H9 (cell line): ENCODE measurements around the gene KCNN3. TPM values are rescaled to one million over a fixed set of nuclear protein-coding genes. Genes with fewer than 3 reads are reported as not detected.
A peak's percentile ranks its signal among the peaks of the same experiment; 100 is the strongest.

Source experiments
- DNase-seq: peaks from one replicate; pipeline ENCODE4 v3.0.0-alpha.2; 2017
- H2AFZ ChIP-seq: one replicate; pipeline ENCODE4 v1.6.1; 2013; ENCODE audit warnings: mild to moderate bottlenecking, low read length, control low read depth, moderate library complexity
- H2AK5ac ChIP-seq: 2 replicates; pipeline ENCODE4 v1.6.1; 2013; ENCODE audit warnings: low read length, control low read depth, mixed read lengths; ENCODE audit not compliant: insufficient read length
- H2BK120ac ChIP-seq: one replicate; pipeline ENCODE4 v1.6.1; 2013; ENCODE audit warnings: low read depth, mild to moderate bottlenecking, low read length, control low read depth, inconsistent platforms; ENCODE audit not compliant: poor library complexity, severe bottlenecking
- H2BK12ac ChIP-seq: 2 replicates; pipeline ENCODE4 v1.6.1; 2013; ENCODE audit warnings: low read length, control low read depth, mixed read lengths, low read depth; ENCODE audit not compliant: insufficient read length
- H2BK15ac ChIP-seq: 2 replicates; pipeline ENCODE4 v1.6.1; 2013; ENCODE audit warnings: low read depth, low read length, control low read depth
- H2BK20ac ChIP-seq: one replicate; pipeline ENCODE4 v1.6.1; 2013; ENCODE audit warnings: low read depth, mild to moderate bottlenecking, low read length, control low read depth, inconsistent platforms; ENCODE audit not compliant: poor library complexity, severe bottlenecking
- H2BK5ac ChIP-seq: 2 replicates; pipeline ENCODE4 v1.6.1; 2013; ENCODE audit warnings: low read length, control low read depth, mixed read lengths; ENCODE audit not compliant: insufficient read length
- H3K14ac ChIP-seq: 2 replicates; pipeline ENCODE4 v1.6.1; 2013; ENCODE audit warnings: low read length, control low read depth; ENCODE audit not compliant: insufficient read depth
- H3K18ac ChIP-seq: 2 replicates; pipeline ENCODE4 v1.6.1; 2013; ENCODE audit warnings: low read depth, mild to moderate bottlenecking, mixed read lengths, low read length, control low read depth; ENCODE audit not compliant: insufficient read length
- H3K23ac ChIP-seq: 2 replicates; pipeline ENCODE4 v1.6.1; 2013; ENCODE audit warnings: low read length, control low read depth, mixed read lengths, low read depth; ENCODE audit not compliant: insufficient read length
- H3K23me2 ChIP-seq: 2 replicates; pipeline ENCODE4 v1.6.1; 2013; ENCODE audit warnings: low read depth, mild to moderate bottlenecking, mixed read lengths, low read length, control low read depth; ENCODE audit not compliant: insufficient read length, poor library complexity, severe bottlenecking
- H3K27ac ChIP-seq: 2 replicates; pipeline ENCODE4 v1.5.1; 2013; ENCODE audit warnings: low read length, control low read depth, mixed read lengths, low read depth; ENCODE audit not compliant: insufficient read length
- H3K27me3 ChIP-seq: 2 replicates; pipeline ENCODE4 v1.6.1; 2013; ENCODE audit warnings: low read length, control low read depth, inconsistent platforms; ENCODE audit not compliant: insufficient read depth
- H3K4ac ChIP-seq: 2 replicates; pipeline ENCODE4 v1.6.1; 2013; ENCODE audit warnings: low read depth, mild to moderate bottlenecking, control low read depth, inconsistent platforms, low read length, moderate library complexity
- H3K4me1 ChIP-seq: 2 replicates; pipeline ENCODE4 v1.6.1; 2013; ENCODE audit warnings: low read length, control low read depth, inconsistent platforms; ENCODE audit not compliant: insufficient read depth
- H3K4me2 ChIP-seq: 2 replicates; pipeline ENCODE4 v1.6.1; 2013; ENCODE audit warnings: low read length, control low read depth, mixed read lengths; ENCODE audit not compliant: insufficient read length, insufficient read depth
- H3K56ac ChIP-seq: 2 replicates; pipeline ENCODE4 v1.6.1; 2013; ENCODE audit warnings: low read depth, mild to moderate bottlenecking, mixed read lengths, low read length, control low read depth; ENCODE audit not compliant: insufficient read length
- H3K79me1 ChIP-seq: 2 replicates; pipeline ENCODE4 v1.6.1; 2013; ENCODE audit warnings: low read depth, mild to moderate bottlenecking, moderate library complexity, low read length, control low read depth, inconsistent platforms; ENCODE audit not compliant: insufficient read depth, poor library complexity, severe bottlenecking
- H3K79me2 ChIP-seq: 2 replicates; pipeline ENCODE4 v1.6.1; 2013; ENCODE audit warnings: low read length, control low read depth, inconsistent platforms; ENCODE audit not compliant: insufficient read depth
- H3K9ac ChIP-seq: 2 replicates; pipeline ENCODE4 v1.6.1; 2013; ENCODE audit warnings: low read length, control low read depth, mixed read lengths; ENCODE audit not compliant: insufficient read length; ENCODE audit errors: extremely low read depth
- H3K9me3 ChIP-seq: one replicate; pipeline ENCODE4 v1.6.1; 2013; ENCODE audit warnings: low read depth, low read length, inconsistent platforms; ENCODE audit not compliant: control insufficient read depth
- H3T11ph ChIP-seq: one replicate; pipeline ENCODE4 v1.6.1; 2013; ENCODE audit warnings: mild to moderate bottlenecking, low read length, control low read depth, inconsistent platforms
- H4K20me1 ChIP-seq: one replicate; pipeline ENCODE4 v1.6.1; 2013; ENCODE audit not compliant: control insufficient read depth, insufficient read length, insufficient read depth
- H4K5ac ChIP-seq: 2 replicates; pipeline ENCODE4 v1.6.1; 2013; ENCODE audit warnings: low read depth, mild to moderate bottlenecking, mixed read lengths, low read length, control low read depth; ENCODE audit not compliant: insufficient read length
- H4K8ac ChIP-seq: replicated peaks from 2 replicates; pipeline ENCODE4 v1.6.1; 2013; ENCODE audit warnings: low read length, control low read depth, mixed read lengths, low read depth; ENCODE audit not compliant: insufficient read length
- H4K91ac ChIP-seq: 2 replicates; pipeline ENCODE4 v1.6.1; 2013; ENCODE audit warnings: low read depth, mild to moderate bottlenecking, moderate library complexity, mixed read lengths, low read length, control low read depth; ENCODE audit not compliant: insufficient read length
- H3K27ac Mint-ChIP-seq, 3 experiments: 2 replicates in 2 of 3; 3 replicates in 1 of 3; pipeline ENCODE4 v1.8.0; 2020 to 2021; ENCODE audit warnings: mixed read lengths in 3 of 3, mild to moderate bottlenecking in 1 of 3, moderate library complexity in 1 of 3
- H3K27me3 Mint-ChIP-seq: 2 replicates; pipeline ENCODE4 v1.8.0; 2021; ENCODE audit warnings: low read depth, mild to moderate bottlenecking, moderate library complexity, mixed read lengths
- H3K36me3 Mint-ChIP-seq, 3 experiments: 2 replicates in 2 of 3; 3 replicates in 1 of 3; pipeline ENCODE4 v1.8.0; 2020 to 2021; ENCODE audit warnings: low read depth in 3 of 3, mixed read lengths in 3 of 3; ENCODE audit not compliant: insufficient read depth in 1 of 3
- H3K4me1 Mint-ChIP-seq, 2 experiments: 2 replicates each; pipeline ENCODE4 v1.8.0; 2020; ENCODE audit warnings: mixed read lengths in 2 of 2
- H3K4me3 Mint-ChIP-seq, 2 experiments: 2 replicates in 1 of 2; 3 replicates in 1 of 2; pipeline ENCODE4 v1.8.0; 2020 to 2021; ENCODE audit warnings: mild to moderate bottlenecking in 2 of 2, mixed read lengths in 2 of 2, moderate library complexity in 1 of 2
- H3K9me3 Mint-ChIP-seq, 2 experiments: 2 replicates in 1 of 2; 3 replicates in 1 of 2; pipeline ENCODE4 v1.8.0; 2020; ENCODE audit warnings: mild to moderate bottlenecking in 2 of 2, mixed read lengths in 2 of 2, moderate library complexity in 1 of 2
- CTCF ChIP-seq: fragments of 200-600 bp; sonication (generic); conservative IDR thresholded peaks from 3 replicates; pipeline ENCODE4 v1.8.0; 2021; ENCODE audit warnings: antibody characterized with exemption, mild to moderate bottlenecking
- WGBS: extraction: QIAGEN DNeasy Blood & Tissue Kit; methylation state at CpG from one replicate; pipeline ENCODE4 v1.1.7; 2013; ENCODE audit warnings: missing lambda C conversion rate, low lambda C conversion rate, mixed read lengths; ENCODE audit not compliant: insufficient read length; ENCODE audit errors: extremely low coverage; 5-methylcytosine and 5-hydroxymethylcytosine counted together
- total RNA-seq: library from RNA; stranded (reverse); gene quantifications from 2 replicates; pipeline ENCODE4 v1.2.1, GENCODE V29; 2021

The KCNN3 gene
- total RNA-seq, 1 experiment from 2014 or later, result 0.83 TPM

- no peaks in the 10 kb centered on the region for H3K9me3 ChIP-seq
- DNase-seq, result peak; percentile 21
- Mint-ChIP-seq H3K27ac (no peak overlapping the region), H3K9me3 (no peaks in the 10 kb centered on the region; a peak in 1 of 5 replicates), H3K27me3 (peaks cover 28% of the 10 kb centered on the region), H3K36me3 (no peaks in the 10 kb centered on the region; a peak in 1 of 7 replicates), H3K4me3 (peak overlapping the region in 1 of 2 experiments; percentile 10; a peak in 1 of 5 replicates), H3K4me1 (peaks cover 38 to 45% of the 10 kb centered on the region in 2 experiments)
- H2BK120ac ChIP-seq, result no peak overlapping the region
- H4K5ac ChIP-seq, result no peak overlapping the region
- H2BK15ac ChIP-seq, result no peak overlapping the region
- peaks cover 8% of the 10 kb centered on the region for H3K23me2 ChIP-seq
- no peak overlapping the region for H3K23ac ChIP-seq
- no peak overlapping the region for H2AFZ ChIP-seq
- H3K18ac ChIP-seq, result no peak overlapping the region
- H3K4me1 ChIP-seq, result peaks cover 4% of the 10 kb centered on the region
- H3K27me3 ChIP-seq, result peaks cover 4% of the 10 kb centered on the region; the same call in 1 of the 2 replicates
- H3K79me1 ChIP-seq, result no peaks in the 10 kb centered on the region
- no peak overlapping the region for H4K91ac ChIP-seq
- H3K56ac ChIP-seq, result no peak overlapping the region
- WGBS, result no CpG with 5 or more reads among the region's 1 CpG
- TF ChIP-seq CTCF, result no peak
- H2BK12ac ChIP-seq, result no peak overlapping the region
- no peaks in the 10 kb centered on the region for H4K20me1 ChIP-seq
- H3K79me2 ChIP-seq, result no peaks in the 10 kb centered on the region
- H2BK20ac ChIP-seq, result no peak overlapping the region
- H4K8ac ChIP-seq, result no peak overlapping the region
- H3K4me2 ChIP-seq, result no peak overlapping the region
- no peak overlapping the region for H3K4ac ChIP-seq
- H3T11ph ChIP-seq, result no peak overlapping the region
- H3K27ac ChIP-seq, result no peak overlapping the region
- no peak overlapping the region for H3K9ac ChIP-seq
- no peak overlapping the region for H2BK5ac ChIP-seq
- no peak overlapping the region for H2AK5ac ChIP-seq
- H3K14ac ChIP-seq, result no peak overlapping the region
These were observed 1.3 kb upstream of the KCNN3 start for GRCh38 chr1:154871374-154871773.
